Stimulated activated CD4-positive, alpha-beta T cell treated with anti-CD3 and anti-CD28 coated beads, Interleukin-15, amount 100 ng/mL, for 1 hour (primary cell): ENCODE data around the gene OR4C3.
A peak's percentile ranks its signal among the peaks of the same experiment; 100 is the strongest.
"Not testable (repeated sequence)": the region's sequence is repeated elsewhere in the genome, so short reads cannot be mapped to it uniquely, and the experiment has no call there.

ENCODE experiments used
- DNase-seq, 2 donors: peaks; one replicate each; pipeline ENCODE4 v3.0.0-alpha.2; 2020; ENCODE audit warnings: low read depth in 1 of 2, low spot score in 1 of 2

Gene OR4C3

GRCh38 chr11:48324620-48325019 lies at the start of gene OR4C3:
TSS of gene OR4C3 (plus strand) at chr11:48324920. CDS start at chr11:48325022, 102 bp downstream.
- DNase-seq: not testable (repeated sequence)

GRCh38 chr11:48305923-48306322 lies 18.8 kb upstream of the OR4C3 start, which contains the start of gene OR4S1:
TSS of gene OR4S1 (plus strand) at chr11:48306223. CDS start at chr11:48306223, 0 bp downstream.
- no peak for DNase-seq

- DNase-seq: peak; percentile 28 to 33
Observed at GRCh38 chr11:48307760-48308386, 16.8 kb upstream of the OR4C3 start.

- DNase-seq: not testable (repeated sequence)
Observed at GRCh38 chr11:48313590-48313989, 11.1 kb upstream of the OR4C3 start.

- not testable (repeated sequence) for DNase-seq
Observed at GRCh38 chr11:48319813-48320212, 4.9 kb upstream of the OR4C3 start.

GRCh38 chr11:48341466-48341865 lies 16.7 kb downstream of the OR4C3 start:
- DNase-seq: no peak

GRCh38 chr11:48342505-48342904 lies 17.8 kb downstream of the OR4C3 start:
- not testable (repeated sequence) for DNase-seq

GRCh38 chr11:48346286-48346685 lies 21.6 kb downstream of the OR4C3 start:
- DNase-seq: not testable (repeated sequence)

- DNase-seq: no peak
Observed at GRCh38 chr11:48354013-48354412, 29.3 kb downstream of the OR4C3 start.

GRCh38 chr11:48354677-48355076 lies 30.0 kb downstream of the OR4C3 start:
- DNase-seq: no peak

- not testable (repeated sequence) for DNase-seq
Observed at GRCh38 chr11:48361289-48361688, 36.6 kb downstream of the OR4C3 start.

- no peak for DNase-seq
Observed at GRCh38 chr11:48366365-48366764, 41.6 kb downstream of the OR4C3 start, which contains the start of gene OR4C5. TSS of gene OR4C5 (minus strand) at chr11:48366465. CDS start at chr11:48366465, 0 bp downstream.
